ENCODE data around the gene XAB2.
A peak's percentile ranks its signal among the peaks of the same experiment; 100 is the strongest.

The XAB2 gene

GRCh38 chr19:7611541-7612279 is 17.6 kb downstream of the XAB2 start:
- no peak for DNase-seq (ENCODE audit: low read depth in 2 of 2)

GRCh38 chr19:7610491-7611240 is 18.7 kb downstream of the XAB2 start:
- no peak for DNase-seq (ENCODE audit: low read depth in 2 of 2)

- DNase-seq (ENCODE audit: low read depth in 2 of 2): no peak
These were observed 21.3 kb downstream of the XAB2 start for GRCh38 chr19:7607874-7608560.

GRCh38 chr19:7607212-7607873 is 22.0 kb downstream of the XAB2 start:
- DNase-seq (ENCODE audit: low read depth in 2 of 2): no peak

GRCh38 chr19:7606289-7606688 is 23.1 kb downstream of the XAB2 start:
- no peak for DNase-seq (ENCODE audit: low read depth in 2 of 2)

GRCh38 chr19:7605490-7606222 is 23.7 kb downstream of the XAB2 start:
- DNase-seq (ENCODE audit: low read depth in 2 of 2): no peak

GRCh38 chr19:7603919-7604318 is 25.4 kb downstream of the XAB2 start:
- no peak for DNase-seq (ENCODE audit: low read depth in 2 of 2)

- DNase-seq (ENCODE audit: low read depth in 2 of 2): no peak
These were observed 26.3 kb downstream of the XAB2 start for GRCh38 chr19:7602935-7603497.

- DNase-seq (ENCODE audit: low read depth in 2 of 2): no peak
These were observed 27.0 kb downstream of the XAB2 start for GRCh38 chr19:7602240-7602934.

- DNase-seq (ENCODE audit: low read depth in 2 of 2): no peak
These were observed 28.6 kb downstream of the XAB2 start for GRCh38 chr19:7600721-7601120.

GRCh38 chr19:7598180-7598579 is 31.2 kb downstream of the XAB2 start:
- DNase-seq (ENCODE audit: low read depth in 2 of 2): no peak

- no peak for DNase-seq (ENCODE audit: low read depth in 2 of 2)
These were observed 31.7 kb downstream of the XAB2 start for GRCh38 chr19:7597689-7598088.

GRCh38 chr19:7596211-7596937 is 33.0 kb downstream of the XAB2 start:
- DNase-seq (ENCODE audit: low read depth in 2 of 2): no peak

GRCh38 chr19:7595466-7596133 is 33.7 kb downstream of the XAB2 start, which contains the start of gene CAMSAP3:
Gene CAMSAP3, plus strand, starts transcription at chr19:7595863. Its CDS starts 140 bp downstream, at chr19:7596003.
- peak in 1 of 2 donors; percentile 16 for DNase-seq (ENCODE audit: low read depth in 2 of 2)

- DNase-seq (ENCODE audit: low read depth in 2 of 2): no peak
These were observed 39.1 kb downstream of the XAB2 start for GRCh38 chr19:7590256-7590655.

- no peak for DNase-seq (ENCODE audit: low read depth in 2 of 2)
These were observed 39.5 kb downstream of the XAB2 start for GRCh38 chr19:7589822-7590221.

- no peak for DNase-seq (ENCODE audit: low read depth in 2 of 2)
These were observed 46.9 kb downstream of the XAB2 start for GRCh38 chr19:7582446-7582845.

- DNase-seq (ENCODE audit: low read depth in 2 of 2): no peak
These were observed 50.2 kb downstream of the XAB2 start for GRCh38 chr19:7579182-7579581.

- DNase-seq (ENCODE audit: low read depth in 2 of 2): no peak
These were observed 51.2 kb downstream of the XAB2 start for GRCh38 chr19:7578127-7578526.
